GM19324 (cell line): ENCODE results near the gene P3H3.
A peak's percentile ranks its signal among the peaks of the same experiment; 100 is the strongest.

ENCODE experiments used
- ATAC-seq: cut with Tn5 transposase; IDR thresholded peaks from one replicate; pipeline ENCODE4 v1.9.1; 2021; ENCODE audit warnings: mild to moderate bottlenecking, moderate library complexity; ENCODE audit not compliant: unreplicated experiment, low FRiP score

The P3H3 gene

GRCh38 chr12:6827982-6828780 lies at the start of gene P3H3:
P3H3 (plus strand) TSS chr12:6828407; CDS start chr12:6828441, 34 bp downstream.
- no peak for ATAC-seq

- peak; percentile 63 for ATAC-seq
Observed at GRCh38 chr12:6778574-6779550, 49.3 kb upstream of the P3H3 start.

- no peak for ATAC-seq
Observed at GRCh38 chr12:6779708-6780432, 48.3 kb upstream of the P3H3 start.

GRCh38 chr12:6780573-6780972 lies 47.6 kb upstream of the P3H3 start:
- ATAC-seq, result no peak

- ATAC-seq, result no peak
Observed at GRCh38 chr12:6782119-6782518, 46.1 kb upstream of the P3H3 start.

- ATAC-seq, result no peak
Observed at GRCh38 chr12:6782850-6783566, 45.2 kb upstream of the P3H3 start.

- no peak for ATAC-seq
Observed at GRCh38 chr12:6783828-6784227, 44.4 kb upstream of the P3H3 start.

- no peak for ATAC-seq
Observed at GRCh38 chr12:6784296-6784695, 43.9 kb upstream of the P3H3 start.

- no peak for ATAC-seq
Observed at GRCh38 chr12:6784761-6785160, 43.4 kb upstream of the P3H3 start.

GRCh38 chr12:6786416-6787094 lies 41.7 kb upstream of the P3H3 start:
- ATAC-seq, result no peak

- no peak for ATAC-seq
Observed at GRCh38 chr12:6787309-6787708, 40.9 kb upstream of the P3H3 start.

- ATAC-seq, result no peak
Observed at GRCh38 chr12:6788972-6789924, 39.0 kb upstream of the P3H3 start, which contains the start of gene CD4. CD4 (plus strand) TSS chr12:6789528; CDS start chr12:6800139, 10,611 bp downstream.

GRCh38 chr12:6790496-6791150 lies 37.6 kb upstream of the P3H3 start:
- no peak for ATAC-seq

- ATAC-seq, result no peak
Observed at GRCh38 chr12:6791931-6792520, 36.2 kb upstream of the P3H3 start.

GRCh38 chr12:6792522-6793201 lies 35.5 kb upstream of the P3H3 start:
- no peak for ATAC-seq

- ATAC-seq, result no peak
Observed at GRCh38 chr12:6795088-6795487, 33.1 kb upstream of the P3H3 start.

- no peak for ATAC-seq
Observed at GRCh38 chr12:6796576-6796975, 31.6 kb upstream of the P3H3 start.
